GM19025 (cell line): ENCODE measurements around the gene DDX55.
"Not testable (repeated sequence)": the region's sequence is repeated elsewhere in the genome, so short reads cannot be mapped to it uniquely, and the experiment has no call there.

ENCODE experiments used
- ATAC-seq: cut with Tn5 transposase; IDR thresholded peaks from one replicate; pipeline ENCODE4 v1.9.1; 2021; ENCODE audit warnings: mild to moderate bottlenecking, low read depth, moderate library complexity; ENCODE audit not compliant: unreplicated experiment

Gene DDX55

GRCh38 chr12:123601602-123602489 is at the start of gene DDX55:
DDX55 (plus strand) TSS chr12:123602099; CDS start chr12:123602149, 50 bp downstream.
- ATAC-seq, result peak; percentile 86

- ATAC-seq, result not testable (repeated sequence)
Observed at GRCh38 chr12:123554136-123554535, 47.8 kb upstream of the DDX55 start.

GRCh38 chr12:123554843-123555242 is 47.1 kb upstream of the DDX55 start:
- ATAC-seq, result not testable (repeated sequence)

GRCh38 chr12:123558487-123558886 is 43.4 kb upstream of the DDX55 start:
- ATAC-seq, result not testable (repeated sequence)

GRCh38 chr12:123559468-123559867 is 42.4 kb upstream of the DDX55 start:
- ATAC-seq, result no peak

GRCh38 chr12:123571343-123571813 is 30.5 kb upstream of the DDX55 start:
- no peak for ATAC-seq

- no peak for ATAC-seq
Observed at GRCh38 chr12:123572391-123572790, 29.5 kb upstream of the DDX55 start.

- no peak for ATAC-seq
Observed at GRCh38 chr12:123573870-123574269, 28.0 kb upstream of the DDX55 start.

- no peak for ATAC-seq
Observed at GRCh38 chr12:123576611-123577010, 25.3 kb upstream of the DDX55 start.

GRCh38 chr12:123578243-123578642 is 23.7 kb upstream of the DDX55 start:
- no peak for ATAC-seq

- ATAC-seq, result not testable (repeated sequence)
Observed at GRCh38 chr12:123578829-123579228, 23.1 kb upstream of the DDX55 start.

- no peak for ATAC-seq
Observed at GRCh38 chr12:123580772-123581171, 21.1 kb upstream of the DDX55 start.

- ATAC-seq, result no peak
Observed at GRCh38 chr12:123591702-123592481, 10.0 kb upstream of the DDX55 start.

- ATAC-seq, result no peak
Observed at GRCh38 chr12:123595729-123596128, 6.2 kb upstream of the DDX55 start.

- ATAC-seq, result no peak
Observed at GRCh38 chr12:123597100-123597499, 4.8 kb upstream of the DDX55 start.

- no peak for ATAC-seq
Observed at GRCh38 chr12:123598522-123598921, 3.4 kb upstream of the DDX55 start.

GRCh38 chr12:123599310-123599709 is 2.6 kb upstream of the DDX55 start:
- no peak for ATAC-seq

GRCh38 chr12:123599721-123600120 is 2.2 kb upstream of the DDX55 start:
- no peak for ATAC-seq

GRCh38 chr12:123602651-123603195 is 824 bp downstream of the DDX55 start:
- ATAC-seq, result no peak

GRCh38 chr12:123603495-123603894 is 1.6 kb downstream of the DDX55 start:
- not testable (repeated sequence) for ATAC-seq

- no peak for ATAC-seq
Observed at GRCh38 chr12:123607756-123608155, 5.9 kb downstream of the DDX55 start.
